Smooth muscle cell (in vitro differentiated cells): ENCODE results near the gene AOAH. TPM values are rescaled to one million over a fixed set of nuclear protein-coding genes. Genes with fewer than 3 reads are reported as not detected.

Experiments
- DNase-seq: peaks from one replicate; lab custom pipeline; 2025; ENCODE audit not compliant: unreplicated experiment; lab: John Stamatoyannopoulos, UW
- H2AFZ ChIP-seq: fragments of 200-600 bp; sonication (generic); 2 replicates; pipeline ENCODE4 v1.6.0; 2016; ENCODE audit warnings: antibody characterized with exemption, low read depth, mild to moderate bottlenecking
- H3F3A ChIP-seq: fragments of 200-600 bp; sonication (generic); 2 replicates; pipeline ENCODE4 v1.6.0; 2017; ENCODE audit warnings: antibody characterized with exemption, low read depth
- H3K27ac ChIP-seq: fragments of 200-600 bp; sonication (generic); 2 replicates; pipeline ENCODE4 v1.5.1; 2016; ENCODE audit warnings: low read depth, mild to moderate bottlenecking
- H3K27me3 ChIP-seq: fragments of 200-600 bp; sonication (generic); 2 replicates; pipeline ENCODE4 v1.6.1; 2016; ENCODE audit warnings: low read depth, mild to moderate bottlenecking
- H3K36me3 ChIP-seq: fragments of 200-600 bp; sonication (generic); 2 replicates; pipeline ENCODE4 v1.5.1; 2016; ENCODE audit warnings: low read depth
- H3K4me1 ChIP-seq: fragments of 200-600 bp; sonication (generic); 2 replicates; pipeline ENCODE4 v1.5.1; 2016; ENCODE audit warnings: low read depth
- H3K4me2 ChIP-seq: fragments of 200-600 bp; sonication (generic); 2 replicates; pipeline ENCODE4 v1.6.0; 2016; ENCODE audit warnings: mild to moderate bottlenecking
- H3K4me3 ChIP-seq: fragments of 200-600 bp; sonication (generic); 2 replicates; pipeline ENCODE4 v1.5.1; 2016; ENCODE audit warnings: mild to moderate bottlenecking
- H3K79me2 ChIP-seq: fragments of 200-600 bp; sonication (generic); 2 replicates; pipeline ENCODE4 v1.6.0; 2016; ENCODE audit warnings: low read depth, mild to moderate bottlenecking
- H3K9ac ChIP-seq: fragments of 200-600 bp; sonication (generic); 2 replicates; pipeline ENCODE4 v1.6.0; 2016; ENCODE audit warnings: low read depth
- H3K9me3 ChIP-seq: fragments of 200-600 bp; sonication (generic); replicated peaks from 2 replicates; pipeline ENCODE4 v1.5.1; 2016; ENCODE audit warnings: low read depth
- H4K20me1 ChIP-seq: fragments of 200-600 bp; sonication (generic); 2 replicates; pipeline ENCODE4 v1.6.0; 2016; ENCODE audit warnings: low read depth
- WGBS: methylation state at CpG from one replicate; pipeline ENCODE4 v1.1.7; 2016; ENCODE audit warnings: low lambda C conversion rate; 5-methylcytosine and 5-hydroxymethylcytosine counted together
- polyA plus RNA-seq: library from polyadenylated mRNA; unstranded; fragments of >200 nt; fragmentation: Nextera tagmentation; extraction: Ambion mirVana; gene quantifications from 2 replicates; pipeline ENCODE4 v1.2.1, GENCODE V29; 2016
- total RNA-seq: library from RNA; depleted of rRNA; stranded (reverse); fragments of >200 nt; gene quantifications from 2 replicates; pipeline ENCODE4 v1.2.3, GENCODE V29; 2014
- TF ChIP-seq, protein P1 (sequence below): fragments of 200-600 bp; sonication (generic); IDR thresholded peaks from 2 replicates; pipeline ENCODE4 v1.5.1; 2017; ENCODE audit warnings: borderline replicate concordance, mild to moderate bottlenecking, antibody characterized with exemption; ENCODE audit not compliant: insufficient read depth, poor library complexity, severe bottlenecking

AOAH gene
- total and polyA plus RNA-seq, 2 experiments from 2014 or later = not detected

DNA sequence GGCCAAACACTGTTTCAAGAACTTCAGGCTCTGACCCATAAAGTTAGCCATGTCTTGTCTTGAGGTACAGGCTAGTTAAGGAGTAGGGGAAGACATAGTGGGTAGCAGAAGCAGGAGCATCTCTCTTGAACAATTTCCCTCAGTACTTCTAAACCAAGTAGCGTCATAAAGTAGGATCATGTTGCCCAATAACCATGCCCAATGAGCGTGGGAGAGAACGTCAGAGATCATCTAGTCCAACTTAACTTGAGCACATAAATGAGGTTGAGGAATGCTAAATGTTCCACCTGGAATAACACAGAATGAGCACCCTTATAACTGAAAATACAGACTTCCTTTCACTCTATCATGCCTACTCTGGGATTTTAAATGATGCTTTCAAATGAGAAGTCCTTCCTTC lies 134.9 kb downstream of the AOAH start:
- no peak overlapping the region for H3K9ac ChIP-seq
- H3K36me3 ChIP-seq = no peaks in the 10 kb centered on the region
- no peaks in the 10 kb centered on the region for H3F3A ChIP-seq
- no peaks in the 10 kb centered on the region for H3K79me2 ChIP-seq
- WGBS = 91% methylated on average over 3 of the region's 3 CpGs
- no peak for DNase-seq
- H3K27me3 ChIP-seq = peaks cover 8% of the 10 kb centered on the region
- no peak overlapping the region for H2AFZ ChIP-seq
- H3K4me3 ChIP-seq = no peak overlapping the region
- no peaks in the 10 kb centered on the region for H3K4me1 ChIP-seq
- no peak overlapping the region for H3K27ac ChIP-seq
- no peaks in the 10 kb centered on the region for H3K9me3 ChIP-seq
- no peaks in the 10 kb centered on the region for H4K20me1 ChIP-seq
- TF ChIP-seq, protein P1, sequence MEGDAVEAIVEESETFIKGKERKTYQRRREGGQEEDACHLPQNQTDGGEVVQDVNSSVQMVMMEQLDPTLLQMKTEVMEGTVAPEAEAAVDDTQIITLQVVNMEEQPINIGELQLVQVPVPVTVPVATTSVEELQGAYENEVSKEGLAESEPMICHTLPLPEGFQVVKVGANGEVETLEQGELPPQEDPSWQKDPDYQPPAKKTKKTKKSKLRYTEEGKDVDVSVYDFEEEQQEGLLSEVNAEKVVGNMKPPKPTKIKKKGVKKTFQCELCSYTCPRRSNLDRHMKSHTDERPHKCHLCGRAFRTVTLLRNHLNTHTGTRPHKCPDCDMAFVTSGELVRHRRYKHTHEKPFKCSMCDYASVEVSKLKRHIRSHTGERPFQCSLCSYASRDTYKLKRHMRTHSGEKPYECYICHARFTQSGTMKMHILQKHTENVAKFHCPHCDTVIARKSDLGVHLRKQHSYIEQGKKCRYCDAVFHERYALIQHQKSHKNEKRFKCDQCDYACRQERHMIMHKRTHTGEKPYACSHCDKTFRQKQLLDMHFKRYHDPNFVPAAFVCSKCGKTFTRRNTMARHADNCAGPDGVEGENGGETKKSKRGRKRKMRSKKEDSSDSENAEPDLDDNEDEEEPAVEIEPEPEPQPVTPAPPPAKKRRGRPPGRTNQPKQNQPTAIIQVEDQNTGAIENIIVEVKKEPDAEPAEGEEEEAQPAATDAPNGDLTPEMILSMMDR = no peak
- H3K4me2 ChIP-seq = no peak overlapping the region

DNA sequence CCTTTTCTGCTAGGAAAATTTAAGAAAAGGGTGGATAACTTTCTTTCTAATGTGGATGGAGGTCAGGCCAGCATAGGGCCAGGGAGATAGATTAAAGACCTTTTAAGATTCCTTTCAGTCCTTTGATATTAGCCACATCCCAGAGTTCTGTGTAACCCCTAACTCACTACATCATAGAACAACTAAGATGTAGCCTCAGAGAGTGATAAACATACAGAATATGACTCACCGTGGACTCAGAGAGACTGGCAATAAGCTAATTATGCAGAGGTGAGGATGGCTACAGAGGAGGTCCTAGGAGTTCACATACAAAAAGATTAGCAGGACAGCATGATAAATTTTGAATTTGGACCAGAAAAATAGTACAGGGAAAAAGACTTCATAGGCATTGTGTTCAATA lies 141.0 kb downstream of the AOAH start:
- no peaks in the 10 kb centered on the region for H4K20me1 ChIP-seq
- H3K4me3 ChIP-seq = no peak overlapping the region
- TF ChIP-seq, protein P1 = no peak
- H3K9me3 ChIP-seq = no peaks in the 10 kb centered on the region
- WGBS = 17% methylated on average over 1 of the region's 1 CpG
- no peaks in the 10 kb centered on the region for H3K79me2 ChIP-seq
- no peak overlapping the region for H3K4me2 ChIP-seq
- H3K4me1 ChIP-seq = no peaks in the 10 kb centered on the region
- H2AFZ ChIP-seq = no peak overlapping the region
- H3F3A ChIP-seq = no peaks in the 10 kb centered on the region
- no peak overlapping the region for H3K27ac ChIP-seq
- no peak overlapping the region for H3K9ac ChIP-seq
- DNase-seq = no peak
- peaks cover 5% of the 10 kb centered on the region for H3K27me3 ChIP-seq
- no peaks in the 10 kb centered on the region for H3K36me3 ChIP-seq

DNA sequence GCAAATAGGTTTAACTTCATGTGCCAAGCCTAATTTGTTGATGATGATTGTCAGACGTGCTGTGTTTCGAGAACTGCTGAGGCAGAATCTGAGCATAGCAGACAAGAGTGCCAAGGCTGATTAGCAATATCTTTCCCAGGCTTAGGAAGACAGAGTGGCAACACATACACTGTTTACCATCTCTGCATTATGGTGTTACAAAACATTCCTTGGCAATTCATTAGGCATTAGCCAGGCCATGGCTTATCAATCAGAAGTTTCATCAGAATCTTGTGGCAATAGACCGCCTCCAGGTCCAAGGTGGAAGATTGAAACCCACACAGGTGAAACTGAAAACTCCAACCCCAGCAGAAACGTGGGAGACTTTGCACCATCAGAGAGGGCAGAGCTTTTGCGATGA lies 148.5 kb downstream of the AOAH start:
- H3K9ac ChIP-seq = no peak overlapping the region
- DNase-seq = no peak
- WGBS = 90% methylated on average over 5 of the region's 5 CpGs
- no peaks in the 10 kb centered on the region for H4K20me1 ChIP-seq
- H3K9me3 ChIP-seq = peaks cover 4% of the 10 kb centered on the region
- no peaks in the 10 kb centered on the region for H3K4me1 ChIP-seq
- no peaks in the 10 kb centered on the region for H3K79me2 ChIP-seq
- no peak overlapping the region for H3K4me3 ChIP-seq
- no peak overlapping the region for H3K27ac ChIP-seq
- no peaks in the 10 kb centered on the region for H3K36me3 ChIP-seq
- no peak overlapping the region for H2AFZ ChIP-seq
- TF ChIP-seq, protein P1 = no peak
- H3F3A ChIP-seq = no peaks in the 10 kb centered on the region
- H3K4me2 ChIP-seq = no peak overlapping the region
- no peaks in the 10 kb centered on the region for H3K27me3 ChIP-seq

DNA sequence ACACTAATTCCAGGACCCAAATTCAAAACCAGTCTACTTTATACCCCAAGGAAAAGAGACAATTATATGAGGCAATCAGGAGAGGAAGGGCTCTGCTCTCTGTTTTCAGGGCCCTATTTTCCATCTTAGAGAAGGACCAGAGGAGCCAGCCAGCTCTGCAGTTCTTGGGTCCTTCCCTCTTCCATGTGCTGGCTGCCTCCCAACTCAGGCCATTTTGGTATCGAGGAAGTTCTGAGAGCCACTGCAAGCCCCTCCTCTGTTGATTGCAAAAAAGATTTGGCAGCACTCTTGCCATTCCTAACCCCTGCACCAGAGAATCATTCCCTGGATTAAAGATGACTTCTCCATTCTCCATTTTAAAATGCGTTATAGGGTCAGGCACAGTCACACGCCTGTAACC lies 151.2 kb downstream of the AOAH start:
- H3K4me2 ChIP-seq = no peak overlapping the region
- DNase-seq = no peak
- no peaks in the 10 kb centered on the region for H3K27me3 ChIP-seq
- no peak overlapping the region for H2AFZ ChIP-seq
- H3K36me3 ChIP-seq = no peaks in the 10 kb centered on the region
- H4K20me1 ChIP-seq = no peaks in the 10 kb centered on the region
- TF ChIP-seq, protein P1 = no peak
- no peak overlapping the region for H3K4me3 ChIP-seq
- H3F3A ChIP-seq = no peaks in the 10 kb centered on the region
- no peak overlapping the region for H3K9ac ChIP-seq
- WGBS = 94% methylated on average over 3 of the region's 3 CpGs
- H3K9me3 ChIP-seq = peaks cover 4% of the 10 kb centered on the region
- no peak overlapping the region for H3K27ac ChIP-seq
- no peaks in the 10 kb centered on the region for H3K4me1 ChIP-seq
- H3K79me2 ChIP-seq = no peaks in the 10 kb centered on the region
